ENCODE data around the gene SCG3. TPM values are rescaled to one million over a fixed set of nuclear protein-coding genes. Genes with fewer than 3 reads are reported as not detected.

The SCG3 gene
- total RNA-seq, 2 donors from 2014 or later, result 0.23 to 2.0 TPM

GRCh38 chr15:51750186-51750585 lies 68.9 kb downstream of the SCG3 start:
- intact Hi-C loops (cut with DNase I), result no loop called here
- WGBS, result 78% methylated on average over 4 of the region's 4 CpGs
- no peak overlapping the region for H3K4me3 ChIP-seq
- no peaks in the 10 kb centered on the region for H3K9me3 ChIP-seq
- DNase-seq (ENCODE audit: low spot score), result no peak
- H3K4me1 ChIP-seq (replicated peaks), result no peaks in the 10 kb centered on the region
- no peak overlapping the region for H3K27ac ChIP-seq
- no peaks in the 10 kb centered on the region for H3K36me3 ChIP-seq
- H3K27me3 ChIP-seq (replicated peaks; ENCODE audit: insufficient read depth), result no peaks in the 10 kb centered on the region
- no peak for TF ChIP-seq CTCF (IDR thresholded peaks at IDR 0.05)
- no peak for TF ChIP-seq POLR2AphosphoS5 (IDR thresholded peaks at IDR 0.05)
- no peak for TF ChIP-seq POLR2A (IDR thresholded peaks at IDR 0.05)

DNA sequence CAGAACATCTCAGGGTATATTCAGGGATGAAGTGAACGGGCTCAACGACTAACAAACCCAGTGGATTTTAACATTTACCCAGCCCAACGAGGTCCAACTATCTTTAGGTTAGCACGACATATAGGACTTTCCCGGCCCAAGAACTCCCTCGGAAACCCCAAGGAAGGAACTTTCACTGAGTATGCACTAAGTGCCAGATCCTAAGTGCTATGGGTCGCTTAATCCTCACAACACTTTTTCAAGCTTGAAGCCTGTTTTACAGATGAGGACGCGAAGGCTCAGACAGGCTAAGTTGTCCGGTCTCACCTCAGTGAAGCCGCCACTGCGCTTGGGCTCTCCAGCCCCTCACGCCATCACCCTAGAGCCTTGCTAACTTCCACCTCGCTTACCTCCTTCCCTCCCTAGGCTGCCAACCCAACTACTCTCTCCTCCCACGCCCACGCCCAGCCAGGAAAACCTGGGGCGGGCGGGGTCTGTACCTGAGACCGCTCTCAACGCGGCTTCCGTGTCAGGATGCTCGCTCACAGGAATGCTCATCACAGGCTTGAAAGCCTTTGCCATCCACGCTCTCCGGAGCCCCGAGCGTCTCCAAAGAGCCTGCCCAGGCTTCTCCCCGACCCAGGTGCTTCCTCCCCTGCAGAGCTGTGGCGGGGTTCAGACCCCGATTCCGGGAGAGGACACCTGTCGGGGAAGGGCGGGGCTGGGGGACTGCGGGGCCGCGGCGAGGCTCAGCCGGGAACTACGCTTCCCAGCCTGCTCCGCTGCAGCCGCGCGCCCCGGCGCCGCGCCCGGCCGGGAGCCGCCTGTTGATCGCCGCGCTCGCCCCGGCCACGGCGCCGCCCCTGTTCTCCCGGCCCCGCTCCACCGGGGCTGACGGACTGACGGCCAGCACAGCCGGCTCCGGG lies 69.7 kb downstream of the SCG3 start, which contains the start of gene TMOD2:
TMOD2 (plus strand) TSS at position 806 of the 905 bp plus-strand sequence. CDS start 14,845 bp downstream, outside the sequence.
- Histone ChIP-seq H3K27ac (peak within 1 kb of the TSS; percentile 45 to 50), H3K27me3 (replicated peaks; ENCODE audit: insufficient read depth) (no peaks in the 10 kb centered on the region), H3K4me3 (peak within 1 kb of the TSS; percentile 72 to 80), H3K4me1 (replicated peaks) (no peaks in the 10 kb centered on the region), H3K9me3 (no peaks in the 10 kb centered on the region), H3K36me3 (no peaks in the 10 kb centered on the region)
- TF ChIP-seq CTCF (IDR thresholded peaks at IDR 0.05), result no peak
- no peak for TF ChIP-seq POLR2A (IDR thresholded peaks at IDR 0.05)
- TF ChIP-seq POLR2AphosphoS5 (IDR thresholded peaks at IDR 0.05), result no peak
- 6% methylated on average over 60 of the region's 65 CpGs for WGBS
- peak; percentile 25 for DNase-seq (ENCODE audit: low spot score)
- intact Hi-C loops (cut with DNase I), result no loop called here

- Histone ChIP-seq H3K4me3 (peak overlapping the region; percentile 72 to 80), H3K27ac (peak overlapping the region; percentile 45 to 50), H3K4me1 (replicated peaks) (no peaks in the 10 kb centered on the region), H3K36me3 (no peaks in the 10 kb centered on the region), H3K27me3 (replicated peaks; ENCODE audit: insufficient read depth) (no peaks in the 10 kb centered on the region), H3K9me3 (no peaks in the 10 kb centered on the region)
- WGBS, result 3% methylated on average over 58 of the region's 71 CpGs
- no peak for DNase-seq (ENCODE audit: low spot score)
- TF ChIP-seq CTCF (IDR thresholded peaks at IDR 0.05) (no peak), POLR2AphosphoS5 (IDR thresholded peaks at IDR 0.05) (no peak), POLR2A (IDR thresholded peaks at IDR 0.05) (no peak)
- intact Hi-C loops (cut with DNase I), result no loop called here
Observed at GRCh38 chr15:51751697-51752683, 70.7 kb downstream of the SCG3 start.

GRCh38 chr15:51752888-51753287 lies 71.6 kb downstream of the SCG3 start:
- Histone ChIP-seq H3K4me1 (replicated peaks) (no peaks in the 10 kb centered on the region), H3K9me3 (no peaks in the 10 kb centered on the region), H3K27me3 (replicated peaks; ENCODE audit: insufficient read depth) (no peaks in the 10 kb centered on the region), H3K4me3 (no peak overlapping the region), H3K27ac (no peak overlapping the region), H3K36me3 (no peaks in the 10 kb centered on the region)
- TF ChIP-seq CTCF (IDR thresholded peaks at IDR 0.05) (no peak), POLR2AphosphoS5 (IDR thresholded peaks at IDR 0.05) (no peak), POLR2A (IDR thresholded peaks at IDR 0.05) (no peak)
- intact Hi-C loops (cut with DNase I), result no loop called here
- WGBS, result 90% methylated on average over 5 of the region's 5 CpGs
- DNase-seq (ENCODE audit: low spot score), result no peak
